Measurements from ENCODE around the gene GULP1. TPM values are rescaled to one million over a fixed set of nuclear protein-coding genes. Genes with fewer than 3 reads are reported as not detected.

GULP1 gene
- total and polyA plus RNA-seq, 2 experiments from 2014 or later: 94.6 to 181 TPM

- TF ChIP-seq CTCF (conservative IDR thresholded peaks at IDR 0.05; ENCODE audit: low read depth in 2 of 2): no peak
- TF ChIP-seq ETS1 (IDR thresholded peaks at IDR 0.05): no peak
- TF ChIP-seq STAT1 (IDR thresholded peaks at IDR 0.05; ENCODE audit: unreplicated experiment): no peak
- no peak for TF ChIP-seq REST (IDR thresholded peaks at IDR 0.05; ENCODE audit: unreplicated experiment)
These were observed 160.4 kb downstream of the GULP1 start (continued) for GRCh38 chr2:188452084-188452483.

- peak; percentile 91 for DNase-seq (ENCODE audit: low spot score)
- peaks cover 71% of the 10 kb centered on the region for H3K79me2 ChIP-seq (replicated peaks; ENCODE audit: insufficient read depth)
- TF ChIP-seq CREB1 (CRISPR knock-in tag; IDR thresholded peaks at IDR 0.05; ENCODE audit: low read depth) (no peak), CTCF (conservative IDR thresholded peaks at IDR 0.05; ENCODE audit: low read depth in 2 of 2) (peak; percentile 57 to 63), ZNF331 (CRISPR knock-in tag; IDR thresholded peaks at IDR 0.05; ENCODE audit: low read depth) (no peak), POLR2AphosphoS5 (IDR thresholded peaks at IDR 0.05; ENCODE audit: low read depth) (peak; percentile 31; the same call in 1 of the 2 replicates)
- H3K27ac ChIP-seq (ENCODE audit: low read depth): peak overlapping the region; percentile 98
- H3K4me2 ChIP-seq: peak overlapping the region; percentile 17; the same call in 1 of the 2 replicates
- peaks cover 17% of the 10 kb centered on the region for H3F3A ChIP-seq (replicated peaks; ENCODE audit: low read depth)
- H2AFZ ChIP-seq: no peak overlapping the region
- Mint-ChIP-seq H3K27ac (peak overlapping the region; percentile 86), H3K36me3 (ENCODE audit: low read depth) (peaks cover 97% of the 10 kb centered on the region), H3K4me3 (no peak overlapping the region), H3K4me1 (peaks cover 34% of the 10 kb centered on the region), H3K9me3 (peaks cover 67% of the 10 kb centered on the region), H3K27me3 (ENCODE audit: insufficient read depth, low read depth, poor library complexity) (peaks cover 15% of the 10 kb centered on the region)
- H3K9me2 ChIP-seq (ENCODE audit: insufficient read depth): peaks cover 3% of the 10 kb centered on the region; the same call in 1 of the 2 replicates
- H3K4me3 ChIP-seq: no peak overlapping the region
- no peaks in the 10 kb centered on the region for H4K20me1 ChIP-seq (replicated peaks; ENCODE audit: insufficient read depth)
- H3K36me3 ChIP-seq (ENCODE audit: insufficient read depth): peaks cover 18% of the 10 kb centered on the region
- peak; percentile 98 for ATAC-seq
- peaks cover 35% of the 10 kb centered on the region for H3K4me1 ChIP-seq (ENCODE audit: insufficient read depth)
- H3K27me3 ChIP-seq (ENCODE audit: insufficient read depth): no peaks in the 10 kb centered on the region
These were observed 164.6 kb downstream of the GULP1 start for GRCh38 chr2:188456114-188456909.

Data from GM23338 (cell line).